Renal cortex interstitium (tissue), 11 donors: ENCODE data around the gene DPP9. TPM values are rescaled to one million over a fixed set of nuclear protein-coding genes. Genes with fewer than 3 reads are reported as not detected.
A peak's percentile ranks its signal among the peaks of the same experiment; 100 is the strongest.

ENCODE experiments used
- DNase-seq, 11 donors: peaks; one replicate each; pipeline ENCODE4 v3.0.0-alpha.2; 2013; ENCODE audit warnings: low read depth in 9 of 11, low spot score in 4 of 11; ENCODE audit errors: extremely low read depth in 1 of 11
- polyA plus RNA-seq, 3 donors: library from polyadenylated mRNA; unstranded; fragments of 120-200 nt; gene quantifications; one replicate each; pipeline ENCODE4 v1.2.1, GENCODE V29; 2013; ENCODE audit not compliant: insufficient read length in 3 of 3

The DPP9 gene
- polyA plus RNA-seq, 3 donors: 21.8 to 27.1 (median 24.1) TPM

DNA sequence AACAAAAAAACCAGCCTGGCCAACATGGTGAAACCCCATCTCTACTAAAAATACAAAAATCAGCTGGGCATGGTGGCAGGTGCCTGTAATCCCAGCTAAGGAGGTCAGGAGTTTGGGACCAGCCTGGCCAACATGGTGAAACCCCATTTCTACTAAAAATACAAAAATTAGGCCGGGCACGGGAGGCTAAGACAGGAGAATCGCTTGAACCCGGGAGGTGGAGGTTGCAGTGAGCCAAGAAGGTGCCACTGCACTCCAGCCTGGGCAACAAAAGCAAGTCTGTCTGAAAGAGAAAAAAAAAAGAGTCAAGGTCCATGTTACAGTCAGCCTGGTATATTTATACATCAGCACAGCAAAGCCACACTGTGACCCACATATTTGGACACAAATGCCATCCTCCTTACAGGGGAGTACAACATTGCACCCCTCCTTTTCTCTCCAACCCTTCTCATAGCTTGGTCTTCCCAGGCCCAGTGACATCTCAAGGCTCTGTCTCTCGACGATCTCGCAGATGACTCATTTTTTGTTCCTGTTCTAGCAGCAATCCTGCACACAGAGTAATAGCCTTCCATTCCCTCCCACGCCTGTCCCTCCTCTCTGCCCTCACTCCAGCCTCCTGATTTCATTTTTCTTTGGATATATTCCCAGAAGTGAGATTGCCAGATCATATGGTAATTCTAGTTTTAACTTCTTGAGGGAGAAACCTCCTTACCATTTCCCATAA is 21.0 kb upstream of the DPP9 start:
- DNase-seq: no peak

DNA sequence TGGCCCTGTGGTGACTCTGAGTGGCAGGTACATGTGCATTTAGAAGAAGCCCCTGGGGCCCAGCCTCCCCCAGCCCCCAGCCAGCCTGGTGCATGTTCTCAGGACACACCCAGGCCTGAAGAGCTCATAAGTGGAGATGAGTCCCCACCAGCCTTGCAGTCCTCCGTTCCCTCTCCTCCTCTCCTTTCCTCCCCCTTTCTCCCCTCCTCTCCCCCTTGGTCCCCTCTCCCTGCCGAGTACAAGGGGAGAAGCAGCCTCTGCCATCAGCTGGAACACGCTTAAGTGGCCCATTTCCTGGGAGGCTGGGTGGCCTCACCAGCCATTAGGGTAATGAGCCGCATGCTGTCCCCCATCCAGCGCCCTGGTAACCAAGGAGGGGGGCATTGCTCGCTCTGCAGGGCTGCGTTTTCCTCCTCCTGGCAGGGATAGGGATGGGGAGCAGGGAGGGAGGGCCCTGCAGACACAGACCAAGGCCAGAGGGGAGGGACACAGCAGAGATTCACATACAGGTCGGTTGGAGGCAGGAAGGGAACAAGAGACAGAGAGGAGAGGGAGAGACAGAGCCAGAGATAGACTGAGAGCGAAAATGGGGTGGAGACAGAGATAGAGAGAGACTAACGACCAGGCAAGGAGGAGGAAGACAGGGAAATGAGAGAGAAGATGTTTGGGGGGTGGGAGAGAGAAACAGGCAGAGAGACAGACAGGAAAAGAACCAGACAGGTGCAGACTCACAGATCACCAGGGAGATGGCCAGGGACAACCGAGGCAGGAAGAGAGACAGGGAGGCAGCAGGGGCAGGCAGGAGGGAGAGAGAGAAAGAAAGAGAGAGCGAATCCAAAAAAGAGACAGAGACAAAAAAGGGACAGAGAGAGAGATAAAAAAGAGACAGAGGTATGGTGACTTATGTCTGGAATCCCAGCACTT is 19.3 kb upstream of the DPP9 start:
- no peak for DNase-seq

DNA sequence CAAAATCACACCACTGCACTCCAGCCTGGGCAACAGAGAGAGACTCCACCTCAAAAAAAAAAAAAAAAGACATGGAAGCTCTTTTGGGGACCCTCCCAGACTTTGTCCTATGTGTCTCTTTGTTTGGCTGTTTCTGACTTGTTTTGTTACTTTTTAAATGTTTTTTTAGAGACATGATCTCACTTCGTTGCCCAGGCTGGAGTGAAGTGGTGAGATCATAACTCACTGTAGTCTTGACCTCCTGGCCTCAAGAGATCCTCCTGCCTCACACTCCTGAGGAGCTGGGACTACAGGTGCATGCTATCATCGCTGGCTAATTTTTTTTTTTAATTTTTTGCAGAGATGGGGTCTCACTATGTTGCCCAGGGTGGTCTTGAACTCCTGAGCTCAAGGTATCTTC is 16.4 kb upstream of the DPP9 start:
- DNase-seq: no peak

DNA sequence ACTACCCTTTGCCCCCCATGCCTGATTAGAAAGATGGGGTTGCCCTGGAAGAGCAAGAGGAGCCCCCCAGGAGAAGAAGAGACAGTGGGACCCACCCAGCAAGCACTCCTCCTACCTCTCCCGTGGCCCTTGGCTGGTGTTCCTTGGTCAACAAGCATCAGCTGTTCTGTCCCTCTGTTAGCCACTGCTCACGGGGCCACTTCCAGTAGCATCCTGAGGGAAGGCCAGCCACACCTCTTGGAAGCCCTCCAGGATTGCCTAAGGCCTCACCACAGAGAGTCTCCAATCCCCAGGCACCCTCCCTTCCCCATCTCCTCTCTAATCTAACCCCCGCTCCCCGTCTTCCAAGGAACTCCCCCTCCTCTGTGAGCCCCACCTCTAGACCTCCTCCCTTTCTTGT is 15.1 kb upstream of the DPP9 start:
- DNase-seq: no peak

DNA sequence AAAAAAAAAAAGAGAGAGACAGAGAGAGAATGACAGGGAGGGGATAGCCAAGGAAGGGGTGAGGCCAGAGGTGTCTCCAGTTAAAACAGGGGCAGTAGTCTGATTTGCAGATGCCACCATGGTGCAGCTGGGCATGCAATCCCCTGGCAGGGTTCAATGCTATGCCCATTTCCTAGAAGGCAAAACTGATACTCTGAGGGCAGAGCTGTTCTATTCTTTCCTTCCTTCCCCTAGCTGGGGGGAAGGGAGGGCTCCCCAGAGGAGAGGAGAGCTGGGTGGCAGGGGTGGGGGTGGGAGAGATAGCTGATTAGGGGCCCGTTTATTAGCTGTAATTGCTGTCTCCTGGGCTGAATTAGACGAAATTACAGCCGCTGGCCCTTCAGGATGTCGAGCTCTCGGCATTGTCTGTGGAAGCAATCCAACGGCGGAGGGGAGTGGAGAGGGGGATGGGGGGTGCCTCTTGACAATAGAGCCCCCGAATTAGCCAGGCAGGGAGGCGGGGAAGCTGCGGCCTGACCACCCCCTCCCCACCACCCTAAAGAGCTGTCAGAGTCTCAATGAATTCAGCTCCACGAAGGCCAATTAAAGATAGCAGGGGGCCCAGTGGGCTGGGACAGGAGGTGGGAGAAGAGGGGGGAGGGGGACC is 14.4 kb upstream of the DPP9 start:
- no peak for DNase-seq

DNA sequence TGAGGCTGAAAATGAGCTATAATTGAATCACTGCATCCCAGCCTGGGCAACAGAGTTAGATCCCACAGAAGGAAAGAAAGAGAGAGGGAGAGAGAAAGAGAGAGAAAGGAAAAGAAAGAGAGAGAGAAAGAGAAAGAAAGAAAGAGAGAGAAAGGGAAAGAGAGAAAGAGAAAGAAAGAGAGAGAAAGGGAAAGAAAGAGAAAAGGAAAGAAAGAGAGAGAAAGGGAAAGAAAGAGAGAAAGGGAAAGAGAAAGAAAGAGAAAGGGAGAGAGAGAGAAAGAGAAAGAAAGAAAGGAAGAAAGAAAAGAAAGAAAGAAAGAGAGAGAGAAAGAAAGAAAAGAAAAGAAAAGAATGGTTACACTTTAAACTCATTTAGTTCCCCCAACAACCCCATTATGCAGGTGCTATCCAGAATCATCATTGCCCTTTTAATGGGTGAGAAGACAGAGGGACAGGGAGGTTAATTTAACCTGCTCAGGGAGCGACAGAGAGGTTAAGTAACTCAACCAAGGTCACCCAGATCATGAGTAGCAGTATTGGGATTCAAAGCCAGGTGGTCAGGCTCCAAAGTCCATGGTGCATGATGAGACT is 10.2 kb upstream of the DPP9 start:
- no peak for DNase-seq

DNA sequence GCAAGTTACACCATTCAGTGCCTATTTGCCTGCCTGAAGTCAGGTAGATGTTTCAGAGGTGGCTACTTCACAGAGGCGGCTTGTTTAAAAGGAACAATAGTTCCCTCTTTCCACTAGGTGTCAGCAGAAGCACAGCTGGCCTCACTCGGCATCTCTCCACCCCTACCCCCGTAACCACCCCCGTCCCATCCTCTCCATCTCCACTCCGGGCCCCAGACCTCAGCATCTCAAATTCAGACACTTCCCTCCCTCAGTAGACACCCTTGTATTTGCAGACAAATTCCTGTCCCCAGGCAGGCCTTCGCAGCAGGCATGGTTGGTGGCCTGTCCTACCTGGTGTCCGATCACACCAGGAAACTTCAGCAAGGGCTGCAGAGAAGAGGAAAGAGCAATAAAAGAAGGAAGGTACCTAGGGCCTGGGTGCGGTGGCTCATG is 9.1 kb upstream of the DPP9 start:
- DNase-seq: peak in 2 of 11 donors; percentile 43 to 55

DNA sequence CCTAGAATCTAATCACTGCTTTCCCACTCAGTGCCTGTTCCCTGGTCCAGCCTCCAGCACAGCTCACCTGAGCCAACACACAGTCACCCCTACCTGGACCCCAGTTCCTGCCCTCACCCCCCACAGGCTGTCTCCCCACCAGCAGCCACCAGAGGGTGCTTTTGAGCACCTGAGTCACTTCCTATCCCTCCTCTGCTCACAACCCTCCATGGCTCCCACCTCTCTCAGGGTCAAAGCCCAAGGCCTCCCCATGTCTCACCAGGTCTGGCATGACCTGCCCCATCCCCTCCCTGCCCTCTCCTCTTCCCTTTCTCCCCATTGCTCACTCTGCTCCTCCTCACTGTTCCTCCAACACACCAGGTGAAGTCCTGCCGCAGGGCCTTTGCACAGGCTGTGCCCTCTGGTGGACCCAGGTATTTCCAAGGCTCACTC is 7.1 kb upstream of the DPP9 start:
- DNase-seq: no peak

DNA sequence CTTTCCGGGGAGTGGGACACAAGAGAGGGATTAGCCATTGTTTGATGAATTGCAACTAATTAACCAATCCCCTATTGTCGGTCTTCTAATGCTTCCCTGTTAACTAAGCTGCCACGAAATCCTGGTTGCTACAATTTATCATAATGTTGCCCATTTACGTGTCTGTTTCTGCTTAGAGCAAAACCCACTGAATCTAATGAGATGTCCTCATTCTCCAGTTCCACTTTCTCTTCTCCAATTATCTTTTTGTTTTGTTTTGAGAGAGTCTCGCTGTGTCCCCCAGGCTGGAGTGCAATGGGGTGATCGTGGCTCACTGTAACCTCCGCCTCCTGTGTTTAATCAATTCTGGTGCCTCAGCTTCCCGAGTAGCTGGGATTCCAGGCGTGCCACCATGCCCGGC is 5.2 kb upstream of the DPP9 start:
- no peak for DNase-seq

DNA sequence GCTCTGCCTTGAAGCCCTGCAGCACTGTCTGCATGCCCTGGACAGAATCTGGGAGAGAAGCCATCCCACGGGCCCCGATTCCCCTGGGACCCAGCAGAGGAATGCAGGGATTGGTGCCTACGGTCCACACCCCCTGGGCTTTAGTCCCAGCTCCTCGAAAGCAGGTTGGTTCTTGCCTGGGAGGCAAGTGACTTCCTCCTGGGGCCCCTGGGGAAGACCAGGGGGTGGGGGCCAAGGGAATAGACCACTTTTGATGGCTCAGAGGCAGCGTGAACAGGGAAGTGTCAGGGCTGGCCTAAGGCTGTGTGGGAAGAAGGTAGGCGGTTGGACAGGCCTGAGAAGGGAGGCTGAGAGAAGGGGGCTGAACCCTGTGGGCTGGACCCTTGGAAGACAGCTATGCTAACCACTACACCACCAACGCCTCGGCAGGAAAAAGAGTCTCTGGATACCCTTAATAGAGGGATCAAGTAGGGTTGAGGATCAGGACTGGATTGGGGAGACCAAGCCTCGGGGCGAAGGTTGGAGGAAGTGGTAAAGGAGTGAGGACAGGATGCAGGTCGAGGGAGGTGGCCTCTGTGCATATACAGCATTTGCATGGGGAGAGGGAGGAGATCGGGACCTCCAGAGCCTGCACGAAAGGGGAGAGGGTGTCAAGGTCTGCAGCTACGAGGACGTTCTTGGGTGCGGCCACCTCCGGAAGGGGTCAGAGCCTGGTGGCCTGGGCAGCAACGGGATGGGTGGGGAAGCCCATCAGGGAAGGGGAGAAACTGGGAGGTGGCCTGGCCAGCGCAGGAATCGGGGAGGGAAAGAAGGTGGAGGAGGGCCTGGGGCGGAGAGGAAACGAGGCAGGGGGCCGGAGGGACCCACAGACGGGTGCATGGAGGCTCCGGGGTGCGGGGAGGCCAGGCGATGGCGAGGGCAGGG is 709 bp downstream of the DPP9 start:
- DNase-seq: no peak

DNA sequence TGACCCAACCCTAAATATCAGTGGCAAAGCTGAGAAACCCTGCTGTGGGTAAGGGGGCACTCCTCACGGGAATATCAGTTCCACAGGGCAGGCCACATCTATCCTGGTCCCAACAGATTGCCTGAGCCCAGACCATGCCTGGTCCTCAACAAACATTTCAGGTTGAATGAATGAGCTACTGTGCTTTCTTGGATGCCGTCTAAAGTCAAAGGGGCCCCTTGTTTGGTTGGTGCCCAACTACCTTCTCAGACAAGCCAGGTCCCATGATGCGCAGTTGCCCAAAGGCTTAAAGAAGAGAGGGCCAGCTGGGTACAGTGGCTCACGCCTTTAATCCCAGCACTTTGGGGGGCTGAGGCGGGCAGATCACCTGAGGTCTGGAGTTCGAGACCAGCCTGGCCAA is 2.4 kb downstream of the DPP9 start:
- DNase-seq: no peak

DNA sequence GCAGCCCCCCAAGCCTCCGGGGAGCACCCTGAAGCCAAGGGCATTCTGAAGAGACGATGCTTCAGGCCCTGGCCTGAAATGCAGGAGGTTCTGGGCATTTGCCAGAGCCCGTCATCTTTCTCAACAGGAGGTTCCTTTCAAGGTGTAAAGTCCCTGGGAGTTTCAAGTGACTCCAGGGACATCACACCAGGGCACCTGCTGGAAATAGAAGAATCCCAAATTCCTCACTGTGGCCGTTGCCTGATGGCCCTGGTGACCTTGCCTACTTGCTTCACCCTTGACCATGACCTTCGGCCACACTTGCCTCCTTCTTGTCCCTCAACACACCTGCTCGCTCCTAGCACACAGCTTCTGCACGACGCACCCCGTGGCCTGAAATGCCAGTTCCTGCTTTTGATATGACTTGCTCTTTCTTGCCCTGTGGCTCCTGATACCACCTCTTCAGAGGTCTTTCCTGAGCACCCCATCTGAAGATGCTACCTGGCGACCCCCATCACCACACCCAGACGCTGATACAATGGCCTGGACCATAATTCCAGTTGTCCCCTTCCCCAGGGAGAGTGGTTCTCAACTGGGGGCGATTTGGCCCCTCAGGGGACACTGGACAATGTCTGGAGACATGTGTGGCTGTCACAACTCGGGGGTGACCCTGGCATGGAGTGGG is 3.5 kb downstream of the DPP9 start:
- no peak for DNase-seq

DNA sequence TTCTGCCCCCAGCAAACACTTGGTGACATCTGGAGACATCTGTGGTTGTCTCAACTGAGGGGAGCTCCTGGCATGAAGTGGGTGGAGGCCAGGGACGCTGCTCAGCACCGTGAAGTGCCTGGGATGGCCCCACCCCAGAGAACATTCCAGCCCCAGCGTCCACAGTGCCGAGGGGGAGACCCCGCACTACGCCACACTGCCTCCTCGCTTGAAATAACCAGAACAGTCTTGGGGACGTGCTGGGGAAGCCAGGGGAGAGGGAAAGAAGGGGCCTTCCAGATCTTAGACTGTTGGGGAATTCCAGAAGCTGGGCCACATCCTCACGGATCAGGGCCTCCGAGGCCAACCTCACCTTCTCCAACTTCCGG is 4.2 kb downstream of the DPP9 start:
- DNase-seq: no peak

DNA sequence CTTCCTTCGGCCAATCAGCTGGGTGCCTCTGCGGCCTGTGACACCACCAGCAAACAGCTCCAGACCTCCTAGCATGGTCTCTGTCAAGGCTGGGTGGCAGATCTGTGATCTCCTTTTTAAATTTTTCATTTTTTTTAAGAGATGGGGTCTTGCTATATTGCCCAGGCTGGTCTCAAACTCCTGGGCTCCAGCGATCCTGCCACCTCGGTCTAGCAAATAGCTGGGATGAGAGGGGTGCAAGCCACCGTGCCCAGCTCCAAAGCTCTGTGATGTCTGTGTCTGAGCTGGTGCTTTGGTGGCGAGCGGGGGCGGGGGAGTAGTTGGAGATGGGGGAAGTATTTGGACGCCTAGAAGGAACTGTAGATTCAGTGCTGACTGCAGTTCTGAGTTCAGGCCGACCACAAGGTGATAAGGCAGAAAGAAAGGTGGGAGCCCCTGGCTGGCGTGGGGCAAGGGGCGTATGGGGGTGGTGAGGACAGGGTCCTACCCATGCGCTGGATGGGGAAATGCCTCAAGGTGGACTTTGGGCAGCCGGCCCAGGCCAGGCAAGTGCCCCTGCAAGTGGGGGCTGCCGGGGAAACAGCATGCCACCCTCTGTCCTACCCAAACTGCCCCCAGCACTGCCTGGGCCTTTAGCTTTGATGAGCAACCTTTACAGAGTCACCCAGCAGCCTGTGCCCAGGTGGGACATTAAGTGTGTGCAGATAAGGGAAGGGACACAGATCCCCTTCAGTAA is 5.5 kb downstream of the DPP9 start:
- DNase-seq: no peak

DNA sequence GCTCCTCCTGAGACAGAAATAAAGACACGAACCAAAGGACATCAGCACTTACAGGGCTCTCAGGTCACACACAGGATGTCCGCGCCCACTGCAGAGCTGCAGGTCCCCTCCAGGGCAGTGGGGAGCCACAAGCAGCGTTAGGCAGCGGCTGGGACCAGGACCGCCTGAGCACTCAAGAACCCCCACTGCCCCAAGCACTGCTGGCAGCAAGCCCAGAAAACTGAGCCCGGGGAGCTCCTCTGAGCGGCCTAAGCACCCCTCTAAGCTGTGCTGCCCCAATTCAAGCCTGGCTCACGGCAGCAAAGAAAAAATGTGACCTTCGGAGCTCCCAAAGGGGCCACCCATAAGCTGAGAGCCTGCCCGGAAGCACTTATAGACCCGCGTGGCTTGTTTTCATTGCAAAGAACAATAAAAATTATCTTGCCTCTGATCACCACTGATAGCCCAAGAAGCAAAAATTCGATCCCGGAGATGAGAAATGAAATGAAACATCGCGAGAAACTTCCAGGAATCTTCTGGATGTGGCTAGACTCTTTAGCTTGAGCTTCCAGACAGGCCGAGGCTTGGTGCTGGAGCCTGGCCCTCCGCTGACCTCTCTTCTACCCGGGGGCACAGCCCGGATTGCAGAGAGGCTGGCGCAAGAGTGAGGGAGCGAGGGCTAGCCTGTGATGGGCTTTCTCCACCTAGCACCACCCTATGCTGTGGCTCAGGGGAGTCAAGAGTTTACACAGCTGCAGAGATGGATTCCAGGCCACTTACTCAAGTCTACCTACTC is 6.3 kb downstream of the DPP9 start:
- peak in 1 of 11 donors; percentile 31 for DNase-seq

DNA sequence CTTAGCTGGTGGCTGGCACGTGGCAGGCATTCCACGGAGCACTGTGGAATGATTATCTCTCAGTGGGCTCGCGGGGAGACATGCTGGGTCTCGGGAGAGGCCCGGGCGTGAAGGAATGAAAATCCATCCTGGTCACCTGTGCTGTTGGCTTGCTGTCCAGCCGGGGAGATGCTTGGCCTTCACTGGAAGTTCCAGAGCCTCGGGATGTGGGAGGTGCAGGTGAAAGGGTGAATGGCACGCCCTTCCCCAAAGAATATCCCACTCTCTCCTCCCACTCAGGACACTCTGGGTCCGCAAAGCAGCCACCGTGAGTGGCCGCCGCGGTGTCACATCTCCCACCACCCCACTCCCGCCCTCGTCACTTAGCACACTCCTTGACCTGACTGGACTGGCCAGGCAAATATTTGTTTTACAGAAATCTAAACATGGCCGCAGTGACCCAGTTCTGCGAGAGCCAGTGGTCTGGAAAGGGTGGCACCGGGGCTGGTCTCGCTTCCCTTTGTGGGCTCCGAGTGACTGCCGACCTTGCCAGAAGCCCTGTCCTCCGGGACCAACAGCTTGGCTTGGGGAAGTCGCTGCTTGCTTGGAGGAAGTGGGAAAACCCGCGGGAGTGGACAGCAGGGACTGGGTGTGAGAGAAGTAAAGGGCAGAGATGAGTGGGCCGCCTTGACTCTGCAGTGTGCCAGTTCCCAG is 8.0 kb downstream of the DPP9 start:
- no peak for DNase-seq
